GM12878 (cell line): ENCODE data around the gene SEL1L3. TPM values are rescaled to one million over a fixed set of nuclear protein-coding genes. Genes with fewer than 3 reads are reported as not detected.

Experiments
- ASH2L ChIP-seq: fragments of 300-600, 200-600 bp; sonication (generic); IDR thresholded peaks from 2 replicates; pipeline ENCODE4 v1.6.1; 2017; ENCODE audit warnings: low read depth, mild to moderate bottlenecking, borderline replicate concordance
- BCLAF1 ChIP-seq: fragments of 450-650 bp; IDR thresholded peaks from 2 replicates; pipeline ENCODE4 v1.6.1; 2017; ENCODE audit warnings: antibody characterized with exemption, mild to moderate bottlenecking, moderate library complexity
- CBFB ChIP-seq: IDR thresholded peaks from 2 replicates; pipeline ENCODE4 v1.6.1; 2016; ENCODE audit warnings: antibody characterized with exemption, low read depth
- CBX3 ChIP-seq: fragments of 200-600 bp; sonication (generic); IDR thresholded peaks from 2 replicates; pipeline ENCODE4 v1.6.1; 2016; ENCODE audit warnings: low read depth, borderline replicate concordance
- CEBPB ChIP-seq, 2 experiments: fragments of 150-350 bp in 1 of 2; IDR thresholded peaks; 2 replicates each; pipeline ENCODE4 v1.6.1; 2012 to 2014; ENCODE audit warnings: low read depth in 2 of 2, low read length in 2 of 2, borderline replicate concordance in 1 of 2, inconsistent platforms in 1 of 2
- CEBPZ ChIP-seq: fragments of 150-350 bp; IDR thresholded peaks from 2 replicates; pipeline ENCODE4 v1.6.1; 2016; ENCODE audit warnings: low read depth, low read length
- E2F8 ChIP-seq: fragments of 450-650 bp; IDR thresholded peaks from 2 replicates; pipeline ENCODE4 v1.6.1; 2018; ENCODE audit warnings: mild to moderate bottlenecking, low read depth, moderate library complexity; ENCODE audit not compliant: partially characterized antibody
- ETV6 ChIP-seq, 2 experiments: fragments of 450-650 bp in 1 of 2; IDR thresholded peaks in 1 of 2; conservative IDR thresholded peaks in 1 of 2; 2 replicates each; pipeline ENCODE4 v1.6.1; 2014; ENCODE audit warnings: antibody characterized with exemption in 1 of 2, borderline replicate concordance in 1 of 2, low read depth in 1 of 2, mild to moderate bottlenecking in 1 of 2, moderate library complexity in 1 of 2
- EZH2 ChIP-seq: IDR thresholded peaks from 2 replicates; pipeline ENCODE4 v1.6.1; 2012; ENCODE audit warnings: low read depth, mild to moderate bottlenecking, control low read depth, inconsistent platforms, low read length, borderline replicate concordance; ENCODE audit not compliant: control insufficient read depth
- HCFC1 ChIP-seq: fragments of 150-350 bp; IDR thresholded peaks from 2 replicates; pipeline ENCODE4 v1.6.1; 2014; ENCODE audit warnings: low read length
- HDAC2 ChIP-seq: fragments of 200-600 bp; sonication (generic); IDR thresholded peaks from 2 replicates; pipeline ENCODE4 v1.6.1; 2017
- IKZF1 ChIP-seq: fragments of 450-650 bp; conservative IDR thresholded peaks from 2 replicates; pipeline ENCODE4 v1.6.1; 2017; ENCODE audit warnings: antibody characterized with exemption, mild to moderate bottlenecking
- MAX ChIP-seq: IDR thresholded peaks from 2 replicates; pipeline ENCODE4 v1.6.1; 2012; ENCODE audit warnings: low read depth, low read length, improper control_type of control experiment
- MTA2 ChIP-seq: fragments of 450-650 bp; IDR thresholded peaks from 2 replicates; pipeline ENCODE4 v1.6.1; 2016; ENCODE audit warnings: low read depth, mild to moderate bottlenecking, moderate library complexity
- NR2F1 ChIP-seq: fragments of 450-650 bp; conservative IDR thresholded peaks from 2 replicates; pipeline ENCODE4 v1.6.1; 2017; ENCODE audit warnings: mild to moderate bottlenecking
- PAX5 ChIP-seq: IDR thresholded peaks from 2 replicates; pipeline ENCODE4 v1.6.1; 2011; ENCODE audit warnings: low read depth, low read length, borderline replicate concordance
- POLR2AphosphoS5 ChIP-seq: IDR thresholded peaks from 2 replicates; pipeline ENCODE4 v1.6.1; 2011; ENCODE audit warnings: mild to moderate bottlenecking, low read length, inconsistent platforms
- RCOR1 ChIP-seq: conservative IDR thresholded peaks from 2 replicates; pipeline ENCODE4 v1.6.1; 2012; ENCODE audit warnings: low read depth, low read length, improper control_type of control experiment
- RELA ChIP-seq: fragments of 450-650 bp; IDR thresholded peaks from 2 replicates; pipeline ENCODE4 v1.8.0; 2014; ENCODE audit warnings: borderline replicate concordance; ENCODE audit not compliant: partially characterized antibody
- RFX5 ChIP-seq: IDR thresholded peaks from 2 replicates; pipeline ENCODE4 v1.6.1; 2011; ENCODE audit warnings: low read depth, low read length, improper control_type of control experiment
- SIX5 ChIP-seq: IDR thresholded peaks from 2 replicates; pipeline ENCODE4 v1.6.1; 2011; ENCODE audit warnings: mild to moderate bottlenecking, low read depth, low read length, moderate library complexity; ENCODE audit not compliant: severe bottlenecking
- SRF ChIP-seq, 2 experiments: IDR thresholded peaks; 2 replicates each; pipeline ENCODE4 v1.6.1; 2011; ENCODE audit warnings: low read depth in 2 of 2, low read length in 2 of 2, mild to moderate bottlenecking in 1 of 2, moderate library complexity in 1 of 2
- TARDBP ChIP-seq: IDR thresholded peaks from 2 replicates; pipeline ENCODE4 v1.6.1; 2016; ENCODE audit warnings: borderline replicate concordance
- polyA plus RNA-seq, 11 experiments: library from polyadenylated mRNA; depleted of rRNA in 4 of 11; unstranded in 6 of 11; stranded (reverse) in 5 of 11; fragments of >200 nt; fragmentation: Nextera tagmentation in 4 of 11; fragmentation: Illumina TruSeq in 1 of 11; extraction: Ambion mirVana in 4 of 11; extraction: Trizol in 1 of 11; gene quantifications; 1 replicate in 1 of 11; 2 replicates in 10 of 11; pipeline versions ENCODE4 v1.2.1 to v1.2.3, GENCODE V29; 2011 to 2016; ENCODE audit warnings: inconsistent platforms in 2 of 11, missing spikeins in 2 of 11, low read depth in 1 of 11
- total RNA-seq, 4 experiments: library from RNA; depleted of rRNA in 3 of 4; stranded (reverse); fragments of >200 nt in 3 of 4; fragmentation: Illumina TruSeq in 1 of 4; extraction: Trizol in 1 of 4; gene quantifications; 2 replicates each; pipeline versions ENCODE4 v1.2.1 to v1.2.3, GENCODE V29; 2013 to 2021

The SEL1L3 gene
- total and polyA plus RNA-seq, 10 of the 15 experiments (the other 5 are each of a cell fraction or from before 2014, with no cell fraction given), result 20.4 to 82.2 (median 47.3) TPM

GRCh38 chr4:25875281-25875745 is 12.5 kb upstream of the SEL1L3 start (continued):
- TF ChIP-seq ETV6 (conservative IDR thresholded peaks at IDR 0.05 in 1 of 2, IDR thresholded peaks at IDR 0.05 in 1 of 2; ENCODE audit: borderline replicate concordance in 1 of 2, low read depth in 1 of 2) (peak in 1 of 2 experiments; percentile 27; a peak in 1 of 4 replicates), BCLAF1 (no peak), HCFC1 (no peak), CEBPB (IDR thresholded peaks at IDR 0.05; ENCODE audit: borderline replicate concordance in 1 of 2, low read depth in 2 of 2, low read length in 2 of 2) (no peak), EZH2 (no peak), CEBPZ (no peak), RFX5 (no peak), CBFB (no peak; the same call in 1 of the 2 replicates), RELA (no peak), PAX5 (peak; percentile 72; the same call in 1 of the 2 replicates), HDAC2 (no peak), ASH2L (no peak), POLR2AphosphoS5 (no peak), CBX3 (no peak), NR2F1 (peak; percentile 83), RCOR1 (0 out of 2 replicates have a peak, but pooled peaks have one; percentile 60), MTA2 (peak; percentile 97), IKZF1 (peak; percentile 92), SRF (IDR thresholded peaks at IDR 0.05; ENCODE audit: low read depth in 2 of 2, low read length in 2 of 2) (no peak), TARDBP (no peak), SIX5 (no peak), E2F8 (no peak), MAX (peak; percentile 80)
